Frontal cortex (tissue), 4 donors: Measurements from ENCODE around the gene IL9. TPM values are rescaled to one million over a fixed set of nuclear protein-coding genes. Genes with fewer than 3 reads are reported as not detected.

ENCODE experiments used
- DNase-seq, 2 donors: peaks; one replicate each; pipeline ENCODE4 v3.0.0; 2012; ENCODE audit warnings: low spot score in 2 of 2
- FAIRE-seq: peaks from 2 replicates; lab custom pipeline; 2012; peaks lifted over from hg19 to GRCh38; lab: Jason Lieb, UNC
- total RNA-seq: library from RNA; depleted of rRNA; stranded (reverse); fragments of >200 nt; gene quantifications from one replicate; pipeline ENCODE4 v1.2.3, GENCODE V29; 2014
- donor health status: control.
- donor health status: control.
- donor health status: control.

Gene IL9
- total RNA-seq, 1 donor from 2014 or later: not detected

GRCh38 chr5:135846311-135846710 is 49.3 kb downstream of the IL9 start:
- DNase-seq (no peak), FAIRE-seq (no peak)

- no peak for DNase-seq
- no peak for FAIRE-seq
Measured at GRCh38 chr5:135843571-135844337, 51.9 kb downstream of the IL9 start.

DNA sequence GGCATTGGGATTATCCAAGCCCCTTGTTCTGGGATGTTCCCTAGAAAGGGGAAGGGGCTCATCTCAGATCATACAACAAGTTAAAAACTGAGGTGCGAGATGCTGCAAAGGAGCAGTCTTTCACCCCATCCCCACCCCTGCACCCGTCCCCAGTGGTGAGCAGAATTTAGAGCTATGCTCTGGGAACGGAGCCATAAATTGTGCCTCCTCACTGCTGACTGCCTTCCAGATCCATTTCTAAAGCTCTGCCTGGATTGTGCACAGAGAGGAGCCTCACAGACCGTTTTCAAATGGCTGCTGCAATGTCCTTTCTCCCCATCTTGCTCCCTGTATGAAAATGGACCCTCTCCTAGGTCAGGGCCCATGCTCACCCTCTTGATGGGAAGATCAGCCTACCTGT is 52.9 kb downstream of the IL9 start:
- FAIRE-seq (no peak), DNase-seq (no peak)

Other genes with a start within 250 kb of the IL9 start
- gene SLC25A48, start 61.2 kb downstream of the IL9 start, total RNA-seq: 1.2 TPM
- not detected for gene LECT2, start 59.1 kb upstream of the IL9 start, total RNA-seq
- gene TGFBI, start 133.1 kb upstream of the IL9 start, total RNA-seq: 4.9 TPM
- gene SMAD5, start 237.0 kb upstream of the IL9 start, total RNA-seq: 27.7 TPM